Measurements from ENCODE around the gene RIMKLB.
"Not testable (repeated sequence)": the region's sequence is repeated elsewhere in the genome, so short reads cannot be mapped to it uniquely, and the experiment has no call there.

The RIMKLB gene

DNA sequence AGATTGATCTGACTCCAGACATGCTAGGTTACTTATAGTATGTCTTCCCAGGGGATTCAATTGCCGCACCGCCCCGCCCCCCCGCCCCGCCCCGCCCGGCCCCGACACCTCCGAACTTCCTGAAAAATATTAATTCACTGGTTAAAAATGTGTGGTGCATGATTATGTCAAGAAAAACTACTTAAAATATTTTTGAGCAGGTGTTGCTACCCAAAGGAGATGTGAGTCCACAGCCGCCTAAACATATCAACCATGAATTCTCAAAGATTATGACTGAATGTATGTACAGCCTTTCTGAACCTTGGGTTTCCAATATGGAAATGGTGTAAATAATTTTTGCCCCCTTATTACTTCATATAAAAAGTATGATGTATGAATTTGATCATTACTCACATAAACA is 2.7 kb upstream of the RIMKLB start:
- DNase-seq: no peak

DNA sequence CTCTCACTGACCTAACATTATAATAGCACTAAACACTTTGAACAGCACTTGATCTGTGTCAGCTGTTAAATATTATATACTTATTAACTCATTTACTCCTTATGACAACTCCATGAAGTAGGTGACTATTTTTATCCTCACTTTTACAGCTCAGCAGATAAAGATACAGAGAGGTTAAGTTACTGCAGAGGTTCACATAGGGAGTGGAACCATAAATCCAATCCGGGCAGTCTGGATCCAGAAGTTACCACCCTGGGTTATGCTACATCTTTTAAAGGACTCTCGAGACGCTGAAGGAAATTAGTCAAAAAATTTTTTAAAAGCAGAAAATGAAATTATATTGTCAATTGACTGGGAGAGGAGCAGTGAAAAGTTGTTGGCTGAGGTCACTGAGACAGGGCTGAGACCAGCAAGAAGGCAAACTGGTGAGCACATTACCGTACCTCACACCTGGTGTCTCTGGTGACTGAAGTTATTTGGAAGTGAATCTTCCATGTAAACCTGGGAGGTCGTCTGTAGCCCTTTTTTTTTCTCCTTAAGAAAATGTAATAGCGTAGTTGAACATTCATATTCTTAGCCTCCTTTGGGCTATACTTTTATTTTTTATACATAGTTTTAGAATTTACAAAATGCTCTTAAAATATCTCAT is 1.2 kb upstream of the RIMKLB start:
- DNase-seq: no peak

DNA sequence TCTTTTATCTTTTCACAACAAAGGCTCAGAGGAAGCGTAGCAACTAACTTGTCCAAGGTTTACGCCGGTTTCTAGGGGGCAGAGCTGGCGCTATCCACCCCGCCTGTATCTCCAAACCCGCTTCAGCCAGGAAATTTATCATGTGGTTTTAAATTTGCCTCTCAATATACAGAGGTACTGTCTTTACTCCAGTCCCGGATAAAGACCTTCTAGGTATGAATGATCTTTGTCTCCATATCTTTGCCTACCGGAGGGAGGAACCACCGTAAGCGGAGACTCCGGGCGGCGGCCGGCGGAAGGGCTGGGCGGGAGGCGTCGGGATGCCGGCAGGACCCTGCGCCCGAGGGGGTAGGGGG is 693 bp upstream of the RIMKLB start:
- no peak for DNase-seq

DNA sequence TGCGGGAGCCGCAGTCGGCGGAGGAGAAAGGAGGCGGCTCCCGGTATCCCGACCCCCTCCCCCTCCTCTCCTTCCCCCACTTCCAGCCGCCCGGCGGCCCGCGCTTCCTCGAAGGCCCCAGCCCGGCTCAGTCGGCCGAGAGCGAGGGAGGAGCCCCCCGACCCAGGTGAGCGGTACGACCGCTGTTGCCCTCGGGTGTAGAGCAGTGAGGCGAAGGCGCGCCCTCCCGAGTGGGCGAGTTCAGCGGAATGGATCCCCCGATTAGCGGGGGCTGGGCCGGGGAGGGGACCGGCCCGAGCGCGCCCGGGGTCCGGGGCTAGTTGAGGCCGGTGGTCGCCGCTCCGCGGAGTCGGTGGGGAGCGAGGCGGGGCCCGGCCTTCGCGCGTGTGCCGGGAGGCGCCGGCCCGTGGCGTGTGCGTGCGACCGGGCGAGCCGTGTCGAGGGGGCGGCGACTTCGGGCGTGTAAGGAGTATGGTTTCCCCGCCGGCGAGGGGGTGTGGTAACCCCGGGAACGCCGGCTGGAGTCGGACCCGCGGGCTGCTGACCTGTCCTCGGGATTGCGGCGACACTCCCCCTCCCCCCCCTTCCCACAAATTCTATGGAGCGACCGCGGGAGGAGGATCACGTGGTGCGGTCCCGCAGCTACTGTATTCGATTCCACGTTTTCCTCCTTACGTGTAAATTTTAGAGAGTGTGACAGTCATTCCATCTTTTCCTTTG is 501 bp downstream of the RIMKLB start:
- peak; percentile 60 for DNase-seq

DNA sequence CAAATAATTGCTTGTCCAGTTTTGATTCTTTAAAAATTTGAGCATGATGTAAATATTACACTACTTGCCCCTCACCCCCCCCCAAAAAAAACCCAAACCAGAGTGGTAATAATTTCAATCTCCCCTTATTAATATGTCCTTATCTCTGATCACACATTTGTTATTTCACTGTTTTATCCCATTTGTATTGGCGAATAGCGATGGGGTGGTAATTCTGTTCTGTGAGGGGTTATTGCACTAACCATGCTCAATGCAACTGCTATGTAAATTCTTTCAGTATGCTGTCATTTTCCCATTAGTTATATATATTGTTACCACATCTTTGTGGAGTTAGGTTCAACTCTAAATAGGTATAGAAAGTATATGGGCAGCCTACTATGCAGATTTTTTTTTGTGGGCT is 1.1 kb downstream of the RIMKLB start:
- DNase-seq: no peak

DNA sequence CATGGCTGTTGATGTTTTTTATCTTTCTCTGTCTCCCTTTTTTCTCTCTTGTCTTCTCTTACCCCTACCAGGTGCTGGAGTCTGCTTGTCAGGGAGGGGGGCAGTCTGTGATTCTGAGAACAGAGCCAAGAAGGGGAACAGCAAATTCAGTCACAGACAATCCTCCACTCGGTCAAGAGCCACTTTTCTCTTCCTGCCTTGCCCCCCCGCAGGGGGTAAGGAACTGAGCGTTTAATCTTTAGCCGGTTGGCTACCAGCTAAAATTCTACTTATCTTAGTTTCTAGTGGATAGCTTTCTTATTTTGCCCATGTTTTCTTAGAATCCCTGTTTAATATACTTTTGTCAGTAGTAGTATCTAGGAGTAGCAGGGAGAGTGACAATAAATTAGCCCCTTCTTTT is 1.9 kb downstream of the RIMKLB start:
- DNase-seq: no peak

DNA sequence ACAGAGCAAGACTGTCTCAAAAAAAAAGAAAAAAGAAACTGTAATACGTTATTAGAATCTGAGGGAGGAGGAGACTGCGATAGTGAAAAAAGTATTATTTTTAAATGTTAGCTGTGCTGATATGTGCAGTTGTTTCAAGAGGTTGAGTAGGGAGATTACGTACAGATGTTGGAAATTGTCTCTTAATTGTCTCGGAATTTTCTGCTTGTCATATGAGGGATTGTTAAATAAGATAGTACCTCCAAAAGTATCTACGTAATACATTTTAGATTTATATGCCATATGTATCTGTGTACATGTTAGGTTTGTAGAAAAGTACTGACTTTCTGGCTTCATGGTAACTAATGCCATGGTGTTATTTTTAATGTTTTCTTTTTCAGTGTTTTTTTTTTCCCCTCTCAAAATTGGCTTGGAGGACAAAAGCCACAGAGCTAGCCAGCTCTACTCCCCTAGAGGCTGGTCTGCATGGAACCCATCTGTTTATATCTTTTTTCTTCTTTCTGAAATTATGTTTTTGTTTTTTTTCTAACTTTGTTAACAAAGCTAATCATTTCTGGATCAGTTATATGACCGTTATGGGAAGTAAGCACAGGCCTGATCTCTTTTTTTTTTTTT is 3.4 kb downstream of the RIMKLB start:
- DNase-seq: no peak

DNA sequence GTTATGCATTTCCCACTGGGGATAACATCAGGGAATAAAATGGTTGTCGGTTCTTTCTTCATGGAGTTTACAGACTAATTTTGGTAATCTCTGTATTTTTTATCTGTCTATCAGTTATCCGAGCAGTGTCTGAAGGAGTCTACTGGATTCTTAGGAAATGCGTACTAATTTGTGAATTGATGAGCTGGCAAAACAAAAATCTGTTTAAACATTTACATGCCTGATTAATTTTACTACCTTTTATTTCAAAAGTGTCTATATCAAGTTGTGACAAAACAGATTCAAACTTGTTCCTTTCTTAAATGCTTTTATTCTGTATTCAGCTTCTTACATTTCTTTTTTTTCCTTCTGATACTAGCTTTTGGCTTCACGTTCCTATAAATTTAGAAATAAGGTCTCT is 4.4 kb downstream of the RIMKLB start:
- DNase-seq: no peak

DNA sequence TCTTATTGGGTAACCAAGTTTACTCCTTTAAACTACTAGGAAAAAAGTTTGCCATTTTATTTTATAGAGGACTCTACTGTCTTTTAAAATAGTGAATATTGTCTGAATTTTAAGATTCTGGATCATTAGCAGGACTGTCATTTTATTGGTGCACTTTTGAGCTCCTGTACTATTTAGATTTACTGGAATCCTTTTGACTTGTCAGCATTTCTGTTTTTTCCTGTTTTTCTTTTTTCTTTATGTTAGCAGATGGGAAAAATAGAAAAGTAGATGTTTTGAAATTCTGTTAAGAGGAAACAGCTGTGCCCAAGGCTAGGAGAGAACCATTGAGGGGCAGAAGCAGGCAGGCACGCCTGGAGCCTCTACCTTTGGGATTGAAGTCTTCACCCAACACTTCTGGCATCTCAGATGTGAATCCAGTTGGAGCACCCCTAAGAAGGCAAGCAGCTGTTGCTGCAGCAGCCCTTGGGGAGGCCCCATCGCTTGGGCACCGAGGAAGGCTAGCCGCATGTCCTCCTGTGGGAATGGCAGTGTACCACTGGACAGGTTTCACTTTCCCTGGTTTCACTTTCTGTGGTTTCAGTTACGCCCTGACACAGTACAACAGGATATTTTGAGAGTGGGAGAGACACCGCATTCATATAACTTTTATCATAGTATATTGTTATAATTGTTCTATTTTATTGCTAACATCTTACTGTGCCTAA is 11.5 kb downstream of the RIMKLB start:
- DNase-seq: no peak

DNA sequence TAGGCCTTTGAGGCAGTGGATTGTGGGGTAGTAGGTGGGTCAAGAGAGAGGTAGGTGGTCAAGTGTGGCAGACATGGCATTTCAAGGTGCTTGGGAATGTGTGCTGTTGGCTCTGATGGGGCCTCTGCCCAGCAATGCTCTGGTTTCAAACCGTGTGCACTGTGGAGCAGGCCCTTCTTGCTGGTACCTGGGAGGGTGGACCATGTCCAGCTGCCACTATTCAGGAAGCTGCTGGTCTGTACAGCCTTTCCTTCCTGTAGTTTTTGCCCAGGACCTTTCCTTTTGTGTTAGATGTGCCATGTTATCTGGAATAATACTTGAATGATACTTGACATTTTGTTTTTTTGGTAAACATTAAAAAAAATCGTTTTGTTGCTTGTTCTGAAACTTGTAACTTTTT is 14.8 kb downstream of the RIMKLB start:
- no peak for DNase-seq

DNA sequence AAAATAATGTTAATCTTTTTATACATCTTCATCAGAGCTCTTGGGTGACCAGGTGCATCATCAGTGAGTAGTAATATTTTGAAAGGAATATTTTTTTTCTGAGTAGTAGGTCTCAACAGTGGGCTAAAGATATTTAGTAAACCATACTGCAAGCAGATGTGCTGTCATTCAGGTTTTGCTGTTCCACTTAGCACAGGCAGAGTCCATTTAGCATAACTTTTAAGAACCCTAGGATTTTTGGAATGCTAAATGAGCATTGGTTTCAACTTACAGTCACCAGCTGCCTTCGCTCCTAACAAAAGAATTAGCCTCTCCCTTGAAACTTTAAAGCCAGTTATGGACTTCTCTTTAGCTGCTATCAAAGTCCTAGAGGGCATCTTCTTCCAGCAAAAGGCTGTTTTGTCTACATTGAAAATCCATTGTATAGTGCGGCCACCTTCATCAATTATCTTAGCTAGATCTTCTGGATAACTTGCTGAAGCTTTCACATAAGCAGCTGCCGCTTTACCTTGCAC is 24.6 kb downstream of the RIMKLB start:
- DNase-seq: no peak

DNA sequence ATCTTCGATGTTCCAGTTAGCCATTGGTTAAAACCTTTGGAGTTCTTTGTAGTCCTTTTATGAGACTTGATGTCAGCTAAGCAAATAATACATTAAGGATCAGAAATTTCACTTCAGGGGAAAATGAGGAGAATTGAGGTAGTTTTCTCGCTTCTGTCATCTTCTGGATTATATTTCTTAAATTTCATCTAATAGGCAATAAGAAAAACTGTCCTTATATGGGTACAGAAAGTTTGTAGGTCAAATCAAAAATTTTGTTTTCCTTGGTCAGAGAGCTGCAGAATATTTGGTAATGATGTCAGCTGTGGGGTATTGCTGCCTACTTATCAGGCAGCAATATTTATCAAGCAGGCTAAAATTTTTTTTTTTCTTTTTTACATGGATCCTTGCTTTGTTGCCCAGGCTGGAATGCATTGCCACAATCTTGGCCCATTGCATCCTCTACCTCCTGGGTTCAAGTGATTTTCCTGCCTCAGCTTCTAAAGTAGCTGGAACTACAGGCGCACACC is 37.1 kb downstream of the RIMKLB start:
- DNase-seq: no peak

DNA sequence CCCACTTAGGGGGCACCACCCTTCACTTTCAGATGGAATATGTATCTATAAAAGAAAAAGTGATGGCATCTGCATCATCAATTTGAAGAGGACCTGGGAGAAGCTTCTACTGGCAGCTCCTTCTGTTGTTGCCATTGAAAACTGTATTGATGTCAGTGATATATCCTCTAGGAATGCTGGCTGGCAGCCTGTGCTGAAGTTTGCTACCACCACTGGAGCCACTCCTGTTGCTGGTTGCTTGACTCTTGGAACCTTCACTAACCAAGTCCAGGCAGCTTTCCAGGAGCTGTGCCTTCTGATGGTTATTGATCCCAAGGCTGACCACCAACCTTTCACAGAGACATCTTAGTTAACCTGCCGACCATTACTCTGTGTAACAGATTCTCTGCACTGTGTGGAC is 44.7 kb downstream of the RIMKLB start:
- DNase-seq: no peak

DNA sequence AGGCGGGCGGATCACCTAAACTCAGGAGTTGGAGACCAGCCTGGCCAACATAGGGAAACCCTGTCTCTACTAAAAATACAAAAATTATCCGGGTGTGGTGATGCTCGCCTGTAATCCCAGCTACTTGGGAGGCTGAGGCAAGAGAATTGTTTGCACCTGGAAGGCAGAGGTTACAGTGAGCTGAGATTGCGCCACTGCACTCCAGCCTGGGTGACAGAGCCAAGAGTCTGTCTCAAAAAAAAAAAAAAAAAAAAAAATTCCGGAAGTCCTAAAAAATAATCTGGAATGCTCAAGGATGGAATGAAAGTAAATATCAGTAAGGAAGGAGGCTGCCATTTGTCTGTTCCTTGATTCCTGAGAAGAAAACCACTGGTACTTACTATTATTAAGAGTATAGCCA is 45.3 kb downstream of the RIMKLB start:
- not testable (repeated sequence) for DNase-seq

DNA sequence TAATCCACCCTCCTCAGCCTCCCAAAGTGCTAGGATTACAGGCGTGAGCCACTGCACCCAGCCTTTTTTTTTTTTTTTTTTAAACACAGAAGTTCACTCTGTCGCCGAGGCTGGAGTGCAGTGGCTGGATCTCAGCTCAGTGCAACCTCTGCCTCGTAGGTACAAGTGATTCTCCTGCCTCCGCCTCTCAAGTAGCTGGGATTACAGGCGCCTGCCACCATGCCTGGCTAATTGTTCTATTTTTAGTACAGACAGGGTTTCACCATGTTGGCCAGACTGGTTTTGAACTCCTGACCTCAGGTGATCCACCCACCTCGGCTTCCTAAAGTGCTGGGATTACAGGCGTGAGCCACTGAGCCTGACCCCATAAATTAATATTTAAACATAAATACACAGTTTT is 47.8 kb downstream of the RIMKLB start:
- DNase-seq: not testable (repeated sequence)

DNA sequence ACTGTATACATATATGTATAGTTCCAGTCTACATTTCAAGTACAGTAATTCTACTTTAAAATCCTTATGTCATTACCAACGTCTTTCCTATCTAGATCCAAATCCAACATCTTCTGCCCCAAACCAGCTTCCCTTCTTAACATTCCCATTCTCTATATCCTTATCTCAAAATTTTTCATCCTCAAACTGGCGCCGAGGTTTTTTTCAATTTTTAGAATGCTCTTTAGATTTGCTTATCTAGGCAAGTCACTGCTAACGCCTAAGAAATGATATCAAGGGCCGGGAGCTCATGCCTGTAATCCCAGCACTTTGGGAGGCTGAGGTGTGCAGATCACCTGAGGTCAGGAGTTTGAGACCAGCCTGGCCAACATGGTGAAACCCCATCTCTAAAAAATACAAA is 48.3 kb downstream of the RIMKLB start:
- no peak for DNase-seq

DNA sequence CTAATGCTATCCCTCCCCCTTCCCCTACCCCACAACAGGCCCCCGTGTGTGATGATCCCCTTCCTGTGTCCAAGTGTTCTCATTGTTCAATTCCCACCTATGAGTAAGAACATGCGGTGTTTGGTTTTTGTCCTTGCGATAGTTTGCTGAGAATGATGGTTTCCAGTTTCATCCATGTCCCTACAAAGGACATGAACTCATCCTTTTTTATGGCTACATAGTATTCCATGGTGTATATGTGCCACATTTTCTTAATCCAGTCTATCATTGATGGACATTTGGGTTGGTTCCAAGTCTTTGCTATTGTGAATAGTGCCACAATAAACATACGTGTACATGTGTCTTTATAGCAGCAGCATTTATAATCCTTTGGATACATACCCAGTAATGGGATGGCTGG is 62.3 kb downstream of the RIMKLB start:
- DNase-seq: not testable (repeated sequence)

DNA sequence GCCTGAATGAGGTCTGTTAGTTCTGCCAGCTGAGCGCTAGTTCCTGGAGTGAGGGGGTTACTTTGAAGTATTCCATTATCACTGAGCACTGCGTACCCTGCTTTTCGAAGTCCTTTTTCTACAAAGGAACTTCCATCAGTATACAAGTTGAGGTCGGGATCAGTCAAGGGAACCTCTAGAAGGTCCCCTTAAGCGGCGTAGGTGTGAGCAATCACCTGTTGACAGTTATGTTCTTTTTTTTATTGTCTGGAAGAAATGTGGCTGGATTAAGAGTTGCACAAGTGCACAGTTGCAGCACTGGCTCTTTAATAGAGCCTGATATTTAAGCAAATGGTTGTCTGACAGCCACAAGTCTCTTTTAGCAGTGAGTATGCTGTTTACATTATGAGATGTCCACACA is 64.9 kb downstream of the RIMKLB start:
- not testable (repeated sequence) for DNase-seq

DNA sequence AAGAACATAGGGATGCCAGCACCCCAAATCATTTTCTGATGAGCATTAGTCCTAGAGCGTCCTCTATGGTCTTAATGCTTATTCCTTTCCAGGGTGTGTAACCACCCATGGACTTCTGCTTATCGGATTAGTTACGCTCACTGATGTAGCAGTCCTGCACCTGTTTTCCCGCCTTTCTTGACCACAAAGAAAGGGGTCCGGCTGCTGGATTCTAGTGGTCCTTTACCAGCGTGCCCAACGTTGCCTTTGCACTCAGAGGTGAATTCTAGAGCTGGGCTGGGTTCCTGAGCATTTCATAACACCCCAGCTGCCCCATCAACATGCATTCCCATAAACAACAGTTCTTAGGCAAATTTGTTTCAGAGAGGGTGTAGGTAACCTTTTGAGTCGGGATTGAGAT is 68.3 kb downstream of the RIMKLB start:
- DNase-seq: not testable (repeated sequence)

DNA sequence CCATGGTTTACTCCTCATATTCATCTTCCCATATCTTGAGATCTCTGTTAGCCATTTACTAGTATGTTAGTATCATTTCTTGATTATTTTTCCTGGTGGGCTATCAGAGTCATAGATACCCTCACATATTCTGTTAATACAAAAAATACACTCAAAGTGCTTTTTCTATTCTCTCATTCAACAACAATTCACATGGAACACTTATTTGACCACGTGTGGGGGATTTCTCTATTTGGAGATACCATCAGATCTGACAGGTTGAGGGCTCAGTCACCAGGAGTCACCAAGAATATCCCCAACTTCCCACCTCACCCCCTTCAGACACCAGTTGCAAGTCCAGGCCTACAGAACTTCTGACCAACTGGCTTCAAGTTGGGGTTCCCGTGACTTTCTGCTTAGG is 72.7 kb downstream of the RIMKLB start:
- DNase-seq: no peak

DNA sequence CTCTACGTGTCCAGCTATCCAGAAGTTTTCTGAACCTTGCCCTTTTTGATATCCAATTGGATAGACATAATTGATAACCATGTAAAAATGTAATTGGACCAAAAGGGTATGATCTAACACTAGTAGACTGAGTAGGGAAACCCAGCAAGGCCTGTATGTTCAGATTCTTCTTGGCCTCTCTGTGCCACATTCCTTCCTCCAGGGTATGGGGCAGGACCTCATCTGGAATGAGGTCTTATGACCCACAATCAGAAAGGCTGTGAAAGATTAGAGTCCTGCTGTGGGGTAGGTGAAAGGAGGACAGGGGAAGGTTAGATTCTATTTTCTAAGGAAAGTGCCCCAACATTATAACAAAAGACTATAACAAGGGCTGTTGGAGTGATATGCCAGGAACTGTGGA is 73.3 kb downstream of the RIMKLB start:
- no peak for DNase-seq

DNA sequence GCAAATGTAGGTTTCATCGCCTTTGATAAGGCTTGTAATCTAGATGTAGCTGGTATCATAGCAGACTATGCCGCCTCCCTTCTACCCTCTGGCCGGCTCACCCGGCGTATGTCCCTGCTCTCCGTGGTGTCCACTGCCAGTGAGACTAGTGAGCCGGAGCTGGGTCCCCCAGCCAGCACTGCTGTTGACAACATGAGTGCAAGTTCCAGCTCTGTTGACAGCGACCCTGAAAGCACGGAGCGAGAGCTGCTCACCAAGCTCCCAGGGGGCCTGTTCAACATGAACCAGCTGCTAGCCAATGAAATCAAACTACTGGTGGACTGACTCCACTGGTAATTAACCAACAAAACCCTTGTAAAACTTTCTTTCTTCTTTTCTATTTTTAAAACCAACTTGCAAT is 75.7 kb downstream of the RIMKLB start:
- no peak for DNase-seq

DNA sequence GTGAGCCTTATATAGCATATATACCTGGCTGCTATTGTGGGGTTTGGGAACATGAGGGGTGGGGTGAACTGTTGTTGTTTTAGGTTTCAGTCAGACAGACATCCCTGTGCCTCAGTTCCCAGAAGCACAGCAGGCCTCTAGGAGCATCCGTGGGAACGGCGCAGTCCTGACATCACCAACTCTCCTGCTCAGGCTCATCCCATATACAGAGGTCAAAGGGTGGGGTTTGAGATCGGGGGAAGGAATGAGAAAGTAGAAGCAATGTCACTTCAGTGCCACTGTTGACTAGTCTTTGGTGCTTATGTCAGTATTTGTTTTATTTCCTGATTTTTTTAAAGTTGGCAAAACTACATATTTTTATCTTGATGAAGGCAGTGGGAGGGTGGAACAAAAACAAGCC is 81.5 kb downstream of the RIMKLB start:
- no peak for DNase-seq

DNA sequence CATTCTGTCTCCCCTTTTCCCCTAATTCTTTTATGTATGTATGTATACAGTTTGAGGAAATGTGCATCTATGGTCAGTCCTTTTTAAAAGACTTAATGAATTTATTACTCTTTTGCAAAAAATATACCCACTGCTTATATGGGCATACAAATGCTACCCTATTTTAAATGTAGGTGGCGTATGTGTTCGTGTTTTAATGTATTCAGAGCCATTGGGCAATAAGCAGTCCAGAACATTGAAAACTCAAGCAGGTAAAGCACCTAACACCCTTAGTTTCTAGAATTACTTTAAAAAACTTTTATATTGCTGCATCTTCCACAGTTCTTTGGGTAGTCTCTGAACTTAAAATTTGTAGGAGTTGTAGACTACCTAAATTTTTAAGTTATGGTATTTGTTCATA is 82.1 kb downstream of the RIMKLB start:
- no peak for DNase-seq

Measured in activated naive CD4-positive, alpha-beta T cell treated with Interleukin-2 at 50 U/mL for 16 hours (primary cell).